DOHH2 (cell line): ENCODE data around the gene CFAP97.

ENCODE experiments used
- CTCF ChIP-seq: fragments of 200-600 bp; sonication (generic); IDR thresholded peaks from one replicate; pipeline ENCODE4 v1.5.1; 2014; ENCODE audit warnings: antibody characterized with exemption, mild to moderate bottlenecking, low read depth, low read length; ENCODE audit not compliant: poor library complexity, severe bottlenecking
- EZH2phosphoT487 ChIP-seq: fragments of 200-600 bp; sonication (generic); IDR thresholded peaks from 2 replicates; pipeline ENCODE4 v1.6.1; 2017; ENCODE audit warnings: borderline replicate concordance, mild to moderate bottlenecking, antibody characterized with exemption, low read length, moderate library complexity, mixed read lengths

- TF ChIP-seq CTCF (no peak), EZH2phosphoT487 (no peak)
Measured at GRCh38 chr4:185127021-185127925, 76.5 kb downstream of the CFAP97 start.
